ENCODE data around the gene PHF24.

PHF24 gene

DNA sequence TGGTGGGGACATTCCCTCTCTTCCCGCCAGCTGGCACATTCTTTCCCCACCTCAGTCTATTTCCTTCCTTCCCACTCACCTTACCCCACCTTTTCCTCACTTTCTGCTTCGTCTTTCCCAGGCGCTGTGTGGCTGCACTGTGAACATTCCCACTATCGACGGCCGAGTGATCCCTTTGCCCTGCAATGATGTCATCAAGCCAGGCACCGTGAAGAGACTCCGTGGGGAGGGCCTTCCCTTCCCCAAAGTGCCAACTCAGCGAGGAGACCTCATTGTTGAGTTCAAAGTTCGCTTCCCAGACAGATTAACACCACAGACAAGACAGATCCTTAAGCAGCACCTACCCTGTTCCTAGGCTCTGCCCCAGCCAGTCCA is 38.8 kb downstream of the PHF24 start (continued):
- TF ChIP-seq ZNF565 (CRISPR knock-in tag; conservative IDR thresholded peaks at IDR 0.05; ENCODE audit: low read depth) (no peak), SNAI2 (CRISPR knock-in tag; IDR thresholded peaks at IDR 0.05) (no peak), OSR1 (CRISPR knock-in tag; IDR thresholded peaks at IDR 0.05) (no peak), CSDC2 (CRISPR knock-in tag; IDR thresholded peaks at IDR 0.05) (no peak), PPARA (CRISPR knock-in tag; IDR thresholded peaks at IDR 0.05; ENCODE audit: borderline replicate concordance) (no peak), CREB5 (CRISPR knock-in tag; IDR thresholded peaks at IDR 0.05; ENCODE audit: low read depth) (no peak), ZFP3 (CRISPR knock-in tag; IDR thresholded peaks at IDR 0.05) (no peak)

DNA sequence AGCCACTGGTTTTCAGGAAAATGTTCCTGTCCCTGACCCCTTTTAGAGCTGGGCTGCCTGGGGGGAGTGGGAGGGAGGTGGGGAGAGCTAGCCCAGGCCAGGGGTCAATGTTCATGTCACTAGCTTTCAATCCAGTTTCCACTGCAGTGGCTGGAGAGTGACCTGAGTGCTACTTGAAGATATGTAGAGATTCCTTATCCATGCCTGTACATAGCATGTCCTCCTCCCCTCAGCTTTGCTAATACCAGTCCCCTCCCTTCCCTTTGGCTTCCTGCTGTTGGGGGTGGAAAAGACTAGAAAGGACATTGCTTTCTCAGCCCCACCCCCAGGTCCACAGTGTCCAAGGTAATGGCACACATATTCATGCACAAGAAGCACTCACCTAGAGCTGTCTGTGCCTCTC is 39.3 kb downstream of the PHF24 start:
- ATAC-seq = no peak
- TF ChIP-seq CSDC2 (CRISPR knock-in tag; IDR thresholded peaks at IDR 0.05) (no peak), OSR1 (CRISPR knock-in tag; IDR thresholded peaks at IDR 0.05) (no peak), GLIS3 (CRISPR knock-in tag; IDR thresholded peaks at IDR 0.05) (no peak), TCF4 (CRISPR knock-in tag; IDR thresholded peaks at IDR 0.05; ENCODE audit: borderline replicate concordance) (no peak), ISL1 (CRISPR knock-in tag; IDR thresholded peaks at IDR 0.05) (no peak), ZNF565 (CRISPR knock-in tag; conservative IDR thresholded peaks at IDR 0.05; ENCODE audit: low read depth) (no peak), RARB (CRISPR knock-in tag; IDR thresholded peaks at IDR 0.05) (no peak), TSHZ2 (CRISPR knock-in tag; IDR thresholded peaks at IDR 0.05) (no peak), CREB5 (CRISPR knock-in tag; IDR thresholded peaks at IDR 0.05; ENCODE audit: low read depth) (no peak), ARNTL (CRISPR knock-in tag; IDR thresholded peaks at IDR 0.05; ENCODE audit: borderline replicate concordance, low read depth) (no peak), ZFP3 (CRISPR knock-in tag; IDR thresholded peaks at IDR 0.05) (no peak), BACH2 (CRISPR knock-in tag; IDR thresholded peaks at IDR 0.05; ENCODE audit: borderline replicate concordance) (no peak), ZFP30 (CRISPR knock-in tag; IDR thresholded peaks at IDR 0.05) (no peak), ZNF70 (CRISPR knock-in tag; IDR thresholded peaks at IDR 0.05) (no peak), ZNF8 (CRISPR knock-in tag; IDR thresholded peaks at IDR 0.05) (no peak)

DNA sequence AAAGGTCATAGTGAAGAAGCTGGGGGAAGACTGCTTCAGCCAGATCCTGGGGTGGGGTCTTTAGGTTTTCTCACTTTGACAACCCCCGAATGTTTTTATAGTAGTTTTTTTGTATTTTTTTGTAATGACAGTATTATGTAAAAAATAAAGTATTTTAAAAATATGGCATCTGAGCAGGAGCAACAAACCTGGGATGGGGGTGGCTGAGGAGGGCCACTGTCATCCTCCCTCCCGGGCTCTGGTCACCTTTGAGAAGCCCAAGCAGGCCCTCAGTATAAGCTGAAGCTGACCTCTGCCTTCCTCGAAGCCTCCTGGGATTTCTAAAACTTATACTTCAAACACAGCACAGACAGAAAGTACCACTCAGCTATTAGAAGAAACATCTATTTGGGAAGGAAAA is 40.2 kb downstream of the PHF24 start:
- no peak for TF ChIP-seq PATZ1 (CRISPR knock-in tag; IDR thresholded peaks at IDR 0.05; ENCODE audit: borderline replicate concordance)
- TF ChIP-seq ESRRG (CRISPR knock-in tag; IDR thresholded peaks at IDR 0.05) = no peak
- no peak for TF ChIP-seq ZNF70 (CRISPR knock-in tag; IDR thresholded peaks at IDR 0.05)
- no peak for TF ChIP-seq TOX (CRISPR knock-in tag; IDR thresholded peaks at IDR 0.05; ENCODE audit: borderline replicate concordance)
- TF ChIP-seq, protein P1, sequence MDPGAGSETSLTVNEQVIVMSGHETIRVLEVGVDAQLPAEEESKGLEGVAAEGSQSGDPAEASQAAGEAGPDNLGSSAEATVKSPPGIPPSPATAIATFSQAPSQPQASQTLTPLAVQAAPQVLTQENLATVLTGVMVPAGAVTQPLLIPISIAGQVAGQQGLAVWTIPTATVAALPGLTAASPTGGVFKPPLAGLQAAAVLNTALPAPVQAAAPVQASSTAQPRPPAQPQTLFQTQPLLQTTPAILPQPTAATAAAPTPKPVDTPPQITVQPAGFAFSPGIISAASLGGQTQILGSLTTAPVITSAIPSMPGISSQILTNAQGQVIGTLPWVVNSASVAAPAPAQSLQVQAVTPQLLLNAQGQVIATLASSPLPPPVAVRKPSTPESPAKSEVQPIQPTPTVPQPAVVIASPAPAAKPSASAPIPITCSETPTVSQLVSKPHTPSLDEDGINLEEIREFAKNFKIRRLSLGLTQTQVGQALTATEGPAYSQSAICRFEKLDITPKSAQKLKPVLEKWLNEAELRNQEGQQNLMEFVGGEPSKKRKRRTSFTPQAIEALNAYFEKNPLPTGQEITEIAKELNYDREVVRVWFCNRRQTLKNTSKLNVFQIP (CRISPR knock-in tag; IDR thresholded peaks at IDR 0.05; ENCODE audit: borderline replicate concordance, low read depth) = no peak
- no peak for TF ChIP-seq OSR1 (CRISPR knock-in tag; IDR thresholded peaks at IDR 0.05)
- TF ChIP-seq TCF4 (CRISPR knock-in tag; IDR thresholded peaks at IDR 0.05; ENCODE audit: borderline replicate concordance) = no peak

More for the DNA sequence above, 40.2 kb downstream of the PHF24 start:
- no peak for ATAC-seq
